ENCODE results near the gene ECM1. TPM values are rescaled to one million over a fixed set of nuclear protein-coding genes. Genes with fewer than 3 reads are reported as not detected.

ECM1 gene
- total and polyA plus RNA-seq, 2 experiments from 2014 or later = 160 to 282 TPM

DNA sequence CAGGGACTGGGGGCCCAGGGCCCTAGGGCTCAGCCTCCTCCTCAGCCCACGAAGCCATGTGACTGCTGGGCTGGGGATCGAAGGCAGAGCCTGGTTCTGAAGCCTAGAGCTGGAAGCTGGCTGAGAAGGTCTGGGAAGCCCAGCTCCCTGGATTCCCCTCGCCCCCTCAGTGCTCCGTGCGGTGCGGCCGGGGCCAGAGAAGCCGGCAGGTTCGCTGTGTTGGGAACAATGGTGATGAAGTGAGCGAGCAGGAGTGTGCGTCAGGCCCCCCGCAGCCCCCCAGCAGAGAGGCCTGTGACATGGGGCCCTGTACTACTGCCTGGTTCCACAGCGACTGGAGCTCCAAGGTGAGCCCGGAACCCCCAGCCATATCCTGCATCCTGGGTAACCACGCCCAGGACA is 50.4 kb downstream of the ECM1 start:
- peaks cover 22% of the 10 kb centered on the region for H3F3A ChIP-seq (ENCODE audit: insufficient read depth)
- in situ Hi-C loops (cut with MboI) = no loop called here

GRCh38 chr1:150558761-150559655 is 51.1 kb downstream of the ECM1 start:
- DNase-seq = peak; percentile 0
- peaks cover 29% of the 10 kb centered on the region for H3F3A ChIP-seq (ENCODE audit: insufficient read depth)
- no peak overlapping the region for H3K9ac ChIP-seq
- in situ Hi-C loops (cut with MboI) = no loop called here
- H3K27me3 ChIP-seq (replicated peaks; ENCODE audit: insufficient read depth) = no peaks in the 10 kb centered on the region
- H3K9me2 ChIP-seq (ENCODE audit: insufficient read depth) = no peaks in the 10 kb centered on the region
- WGBS, 2 experiments (ENCODE audit: low coverage in 1 of 2, low lambda C conversion rate in 2 of 2, missing lambda C conversion rate in 2 of 2) = 82 to 83% methylated on average over 27 to 28 of the region's 28 CpGs
- H4K20me1 ChIP-seq (ENCODE audit: insufficient read depth) = no peaks in the 10 kb centered on the region
- H3K4me1 ChIP-seq (ENCODE audit: insufficient read depth) = peaks cover 25% of the 10 kb centered on the region
- H3K4me2 ChIP-seq (ENCODE audit: unreplicated experiment) = no peak overlapping the region
- TF ChIP-seq EZH2phosphoT487 (IDR thresholded peaks at IDR 0.05; ENCODE audit: insufficient read depth, low read depth) = no peak
- no peak for TF ChIP-seq EZH2 (IDR thresholded peaks at IDR 0.05; ENCODE audit: insufficient read depth, poor library complexity, severe bottlenecking)
- no peaks in the 10 kb centered on the region for H3K9me3 ChIP-seq (ENCODE audit: low read depth)
- no peak overlapping the region for H3K4me3 ChIP-seq
- no peak overlapping the region for H2AFZ ChIP-seq
- peaks cover 13% of the 10 kb centered on the region; the same call in 1 of the 2 replicates for H3K79me2 ChIP-seq (ENCODE audit: insufficient read depth)
- H3K27ac ChIP-seq = no peak overlapping the region
- H3K36me3 ChIP-seq (ENCODE audit: low read depth) = 0 out of 2 replicates have a peak, but pooled peaks cover 3% of the 10 kb centered on the region

More for the DNA sequence above, 50.4 kb downstream of the ECM1 start:
- no peaks in the 10 kb centered on the region for H4K20me1 ChIP-seq (ENCODE audit: insufficient read depth)
- H3K27me3 ChIP-seq (replicated peaks; ENCODE audit: insufficient read depth) = no peaks in the 10 kb centered on the region
- DNase-seq = no peak
- no peaks in the 10 kb centered on the region for H3K9me2 ChIP-seq (ENCODE audit: insufficient read depth)
- 0 out of 2 replicates have a peak, but pooled peaks cover 3% of the 10 kb centered on the region for H3K36me3 ChIP-seq (ENCODE audit: low read depth)
- TF ChIP-seq EZH2phosphoT487 (IDR thresholded peaks at IDR 0.05; ENCODE audit: insufficient read depth, low read depth) (no peak), EZH2 (IDR thresholded peaks at IDR 0.05; ENCODE audit: insufficient read depth, poor library complexity, severe bottlenecking) (no peak)
- H2AFZ ChIP-seq = no peak overlapping the region
- peaks cover 14% of the 10 kb centered on the region; the same call in 1 of the 2 replicates for H3K79me2 ChIP-seq (ENCODE audit: insufficient read depth)
- no peak overlapping the region for H3K9ac ChIP-seq
- H3K4me1 ChIP-seq (ENCODE audit: insufficient read depth) = peaks cover 19% of the 10 kb centered on the region
- H3K9me3 ChIP-seq (ENCODE audit: low read depth) = no peaks in the 10 kb centered on the region
- WGBS, 2 experiments (ENCODE audit: low coverage in 1 of 2, low lambda C conversion rate in 2 of 2, missing lambda C conversion rate in 2 of 2) = 79 to 80% methylated on average over 14 to 15 of the region's 15 CpGs
- H3K4me3 ChIP-seq = no peak overlapping the region
- no peak overlapping the region for H3K4me2 ChIP-seq (ENCODE audit: unreplicated experiment)
- H3K27ac ChIP-seq = no peak overlapping the region

- no peaks in the 10 kb centered on the region for H3K27me3 ChIP-seq (replicated peaks; ENCODE audit: insufficient read depth)
- peaks cover 13% of the 10 kb centered on the region for H3K79me2 ChIP-seq (ENCODE audit: insufficient read depth)
- no peak overlapping the region for H2AFZ ChIP-seq
- 0 out of 2 replicates have a peak, but pooled peaks cover 3% of the 10 kb centered on the region for H3K36me3 ChIP-seq (ENCODE audit: low read depth)
- no peak for DNase-seq
- no peak overlapping the region for H3K27ac ChIP-seq
- H4K20me1 ChIP-seq (ENCODE audit: insufficient read depth) = no peaks in the 10 kb centered on the region
- H3K9ac ChIP-seq = no peak overlapping the region
- H3F3A ChIP-seq (ENCODE audit: insufficient read depth) = peaks cover 35% of the 10 kb centered on the region
- peaks cover 32% of the 10 kb centered on the region for H3K4me1 ChIP-seq (ENCODE audit: insufficient read depth)
- no peaks in the 10 kb centered on the region for H3K9me2 ChIP-seq (ENCODE audit: insufficient read depth)
- TF ChIP-seq EZH2phosphoT487 (IDR thresholded peaks at IDR 0.05; ENCODE audit: insufficient read depth, low read depth) = no peak
- TF ChIP-seq EZH2 (IDR thresholded peaks at IDR 0.05; ENCODE audit: insufficient read depth, poor library complexity, severe bottlenecking) = no peak
- no peak overlapping the region for H3K4me3 ChIP-seq
- 54 to 61% methylated on average over 10 of the region's 10 CpGs for WGBS, 2 experiments (ENCODE audit: low coverage in 1 of 2, low lambda C conversion rate in 2 of 2, missing lambda C conversion rate in 2 of 2)
- H3K4me2 ChIP-seq (ENCODE audit: unreplicated experiment) = no peak overlapping the region
- H3K9me3 ChIP-seq (ENCODE audit: low read depth) = no peaks in the 10 kb centered on the region
- in situ Hi-C loops (cut with MboI) = loop anchor here (10.0 kb wide), 1 partner anchor 255 kb away; no protein-coding TSS in a partner anchor
Measured at GRCh38 chr1:150559656-150560010, 51.7 kb downstream of the ECM1 start.

DNA sequence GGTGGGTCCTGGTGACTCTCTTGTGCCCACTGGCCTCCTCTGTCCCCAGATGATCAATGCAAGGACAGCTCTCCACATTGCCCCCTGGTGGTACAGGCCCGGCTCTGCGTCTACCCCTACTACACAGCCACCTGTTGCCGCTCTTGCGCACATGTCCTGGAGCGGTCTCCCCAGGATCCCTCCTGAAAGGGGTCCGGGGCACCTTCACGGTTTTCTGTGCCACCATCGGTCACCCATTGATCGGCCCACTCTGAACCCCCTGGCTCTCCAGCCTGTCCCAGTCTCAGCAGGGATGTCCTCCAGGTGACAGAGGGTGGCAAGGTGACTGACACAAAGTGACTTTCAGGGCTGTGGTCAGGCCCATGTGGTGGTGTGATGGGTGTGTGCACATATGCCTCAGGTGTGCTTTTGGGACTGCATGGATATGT is 52.1 kb downstream of the ECM1 start:
- H3K4me2 ChIP-seq (ENCODE audit: unreplicated experiment) = peak overlapping the region; percentile 79
- WGBS, 2 experiments (ENCODE audit: low coverage in 1 of 2, low lambda C conversion rate in 2 of 2, missing lambda C conversion rate in 2 of 2) = 27 to 32% methylated on average over 9 of the region's 9 CpGs

More for the DNA sequence above, 52.1 kb downstream of the ECM1 start:
- no peaks in the 10 kb centered on the region for H3K9me3 ChIP-seq (ENCODE audit: low read depth)
- 0 out of 2 replicates have a peak, but pooled peaks cover 3% of the 10 kb centered on the region for H3K36me3 ChIP-seq (ENCODE audit: low read depth)
- peaks cover 17% of the 10 kb centered on the region for H3K79me2 ChIP-seq (ENCODE audit: insufficient read depth)
- no peaks in the 10 kb centered on the region for H4K20me1 ChIP-seq (ENCODE audit: insufficient read depth)
- no peak overlapping the region for H3K4me3 ChIP-seq
- H3K4me1 ChIP-seq (ENCODE audit: insufficient read depth) = peaks cover 35% of the 10 kb centered on the region
- no peaks in the 10 kb centered on the region for H3K27me3 ChIP-seq (replicated peaks; ENCODE audit: insufficient read depth)
- no peak overlapping the region for H2AFZ ChIP-seq
- TF ChIP-seq EZH2 (IDR thresholded peaks at IDR 0.05; ENCODE audit: insufficient read depth, poor library complexity, severe bottlenecking) (no peak), EZH2phosphoT487 (IDR thresholded peaks at IDR 0.05; ENCODE audit: insufficient read depth, low read depth) (no peak)
- no peak overlapping the region for H3K9ac ChIP-seq
- H3F3A ChIP-seq (ENCODE audit: insufficient read depth) = peaks cover 39% of the 10 kb centered on the region
- DNase-seq = peak; percentile 68
- in situ Hi-C loops (cut with MboI) = loop anchor here (10.0 kb wide), 1 partner anchor 255 kb away; no protein-coding TSS in a partner anchor
- no peaks in the 10 kb centered on the region for H3K9me2 ChIP-seq (ENCODE audit: insufficient read depth)
- no peak overlapping the region for H3K27ac ChIP-seq

All from GM23248 (cell line).